ENCODE data around the gene C6orf136. TPM values are rescaled to one million over a fixed set of nuclear protein-coding genes. Genes with fewer than 3 reads are reported as not detected.
"Not testable (repeated sequence)": the region's sequence is repeated elsewhere in the genome, so short reads cannot be mapped to it uniquely, and the experiment has no call there.

Gene C6orf136
- total RNA-seq (5.8 TPM), polyA plus RNA-seq (ENCODE audit: insufficient read depth in 1 of 8, insufficient read length in 8 of 8, low replicate concordance in 1 of 8) (10 to 100 TPM in 5 of 8 donors, 1 to 10 TPM in 3; 8.6 to 16.5 (median 12.6) TPM)
- long read RNA-seq, donor 1, partial matches to known transcripts = 0 of 2 reads
- long read RNA-seq, donor 1, other reads (novel, unspliced or antisense) = 0 of 2 reads
- long read RNA-seq, donor 2 = 0 reads
- long read RNA-seq, donor 3, partial matches to known transcripts = 0 of 1 reads
- long read RNA-seq, donor 3, other reads (novel, unspliced or antisense) = 0 of 1 reads
- long read RNA-seq, donor 4, partial matches to known transcripts = 0 of 4 reads
- long read RNA-seq, donor 4, other reads (novel, unspliced or antisense) = 0 of 4 reads
- long read RNA-seq, donor 5, partial matches to known transcripts = 0 of 4 reads
- long read RNA-seq, donor 5, other reads (novel, unspliced or antisense) = 0 of 4 reads
- long read RNA-seq, donor 6, partial matches to known transcripts = 0 of 5 reads
- long read RNA-seq, donor 6, other reads (novel, unspliced or antisense) = 0 of 5 reads
- long read RNA-seq, donor 7, partial matches to known transcripts = 0 of 3 reads
- long read RNA-seq, donor 7, other reads (novel, unspliced or antisense) = 0 of 3 reads
- long read RNA-seq, donor 8, partial matches to known transcripts = 0 of 1 reads
- long read RNA-seq, donor 8, other reads (novel, unspliced or antisense) = 0 of 1 reads
- long read RNA-seq, donor 9, partial matches to known transcripts = 0 of 4 reads
- long read RNA-seq, donor 9, other reads (novel, unspliced or antisense) = 0 of 4 reads
- long read RNA-seq, donor 10, partial matches to known transcripts = 0 of 3 reads
- long read RNA-seq, donor 10, other reads (novel, unspliced or antisense) = 0 of 3 reads
- long read RNA-seq, donor 11, partial matches to known transcripts = 0 of 3 reads
- long read RNA-seq, donor 11, other reads (novel, unspliced or antisense) = 0 of 3 reads

GRCh38 chr6:30646450-30647241 is at the start of gene C6orf136:
Gene C6orf136 (plus strand): TSS chr6:30647133. CDS start chr6:30647232, 99 bp downstream.
- H3K4me3 ChIP-seq (ENCODE audit: low read length) = peak within 1 kb of the TSS; percentile 97
- 17% methylated on average over 17 of the region's 37 CpGs for WGBS (ENCODE audit: insufficient coverage)

GRCh38 chr6:30597315-30598144 is 49.4 kb upstream of the C6orf136 start:
- not testable (repeated sequence) for H3K27ac ChIP-seq (ENCODE audit: low read length); H3K27me3 ChIP-seq (ENCODE audit: control insufficient read depth, insufficient read depth, low read length); H3K4me1 ChIP-seq (ENCODE audit: control insufficient read depth, insufficient read depth, low read length); H3K9me3 ChIP-seq (replicated peaks; ENCODE audit: control insufficient read depth, low read depth, low read length); H3K4me3 ChIP-seq (ENCODE audit: low read length)
- WGBS (ENCODE audit: insufficient coverage) = 0% methylated on average over 1 of the region's 15 CpGs
- peaks cover 31% of the 10 kb centered on the region for H3K36me3 ChIP-seq (ENCODE audit: control insufficient read depth, insufficient read depth, low read length)
- peak; percentile 82 for DNase-seq

More at GRCh38 chr6:30646450-30647241, at the start of gene C6orf136:
- Histone ChIP-seq H3K27ac (ENCODE audit: low read length) (peak within 1 kb of the TSS; percentile 91), H3K36me3 (ENCODE audit: control insufficient read depth, insufficient read depth, low read length) (peaks cover 55% of the 10 kb centered on the region), H3K4me1 (ENCODE audit: control insufficient read depth, insufficient read depth, low read length) (peaks cover 11% of the 10 kb centered on the region), H3K9me3 (replicated peaks; ENCODE audit: control insufficient read depth, low read depth, low read length) (no peaks in the 10 kb centered on the region), H3K27me3 (ENCODE audit: control insufficient read depth, insufficient read depth, low read length) (no peaks in the 10 kb centered on the region)
- DNase-seq = peak; percentile 96

- DNase-seq = no peak
- Histone ChIP-seq H3K4me1 (ENCODE audit: control insufficient read depth, insufficient read depth, low read length) (no peaks in the 10 kb centered on the region), H3K27me3 (ENCODE audit: control insufficient read depth, insufficient read depth, low read length) (no peaks in the 10 kb centered on the region), H3K36me3 (ENCODE audit: control insufficient read depth, insufficient read depth, low read length) (peaks cover 38% of the 10 kb centered on the region), H3K27ac (ENCODE audit: low read length) (no peak overlapping the region), H3K4me3 (ENCODE audit: low read length) (no peak overlapping the region), H3K9me3 (replicated peaks; ENCODE audit: control insufficient read depth, low read depth, low read length) (no peaks in the 10 kb centered on the region)
- 83% methylated on average over 8 of the region's 12 CpGs for WGBS (ENCODE audit: insufficient coverage)
Measured at GRCh38 chr6:30598912-30599624, 47.9 kb upstream of the C6orf136 start.

- DNase-seq = no peak
- H3K4me3 ChIP-seq (ENCODE audit: low read length) = no peak overlapping the region
- 98% methylated on average over 11 of the region's 13 CpGs for WGBS (ENCODE audit: insufficient coverage)
- H3K27ac ChIP-seq (ENCODE audit: low read length) = no peak overlapping the region
- H3K9me3 ChIP-seq (replicated peaks; ENCODE audit: control insufficient read depth, low read depth, low read length) = no peaks in the 10 kb centered on the region
- no peaks in the 10 kb centered on the region for H3K4me1 ChIP-seq (ENCODE audit: control insufficient read depth, insufficient read depth, low read length)
- peaks cover 45% of the 10 kb centered on the region for H3K36me3 ChIP-seq (ENCODE audit: control insufficient read depth, insufficient read depth, low read length)
- no peaks in the 10 kb centered on the region for H3K27me3 ChIP-seq (ENCODE audit: control insufficient read depth, insufficient read depth, low read length)
Measured at GRCh38 chr6:30599625-30600324, 47.2 kb upstream of the C6orf136 start.

- no peak overlapping the region for H3K4me3 ChIP-seq (ENCODE audit: low read length)
- no peaks in the 10 kb centered on the region for H3K4me1 ChIP-seq (ENCODE audit: control insufficient read depth, insufficient read depth, low read length)
- peak; percentile 52 for DNase-seq
- WGBS (ENCODE audit: insufficient coverage) = 75% methylated on average over 10 of the region's 10 CpGs
- H3K27ac ChIP-seq (ENCODE audit: low read length) = no peak overlapping the region
- no peaks in the 10 kb centered on the region for H3K27me3 ChIP-seq (ENCODE audit: control insufficient read depth, insufficient read depth, low read length)
- H3K36me3 ChIP-seq (ENCODE audit: control insufficient read depth, insufficient read depth, low read length) = peaks cover 52% of the 10 kb centered on the region
- H3K9me3 ChIP-seq (replicated peaks; ENCODE audit: control insufficient read depth, low read depth, low read length) = no peaks in the 10 kb centered on the region
Measured at GRCh38 chr6:30600451-30600961, 46.4 kb upstream of the C6orf136 start.

GRCh38 chr6:30601436-30601814 is 45.5 kb upstream of the C6orf136 start:
- Histone ChIP-seq H3K27ac (ENCODE audit: low read length) (no peak overlapping the region), H3K4me1 (ENCODE audit: control insufficient read depth, insufficient read depth, low read length) (no peaks in the 10 kb centered on the region), H3K27me3 (ENCODE audit: control insufficient read depth, insufficient read depth, low read length) (no peaks in the 10 kb centered on the region), H3K36me3 (ENCODE audit: control insufficient read depth, insufficient read depth, low read length) (peaks cover 60% of the 10 kb centered on the region), H3K4me3 (ENCODE audit: low read length) (no peak overlapping the region), H3K9me3 (replicated peaks; ENCODE audit: control insufficient read depth, low read depth, low read length) (no peaks in the 10 kb centered on the region)
- 78% methylated on average over 2 of the region's 6 CpGs for WGBS (ENCODE audit: insufficient coverage)
- DNase-seq = peak; percentile 25

GRCh38 chr6:30601815-30602641 is 44.9 kb upstream of the C6orf136 start:
- 92% methylated on average over 19 of the region's 39 CpGs for WGBS (ENCODE audit: insufficient coverage)
- H3K36me3 ChIP-seq (ENCODE audit: control insufficient read depth, insufficient read depth, low read length) = peaks cover 63% of the 10 kb centered on the region
- no peak overlapping the region for H3K27ac ChIP-seq (ENCODE audit: low read length)
- H3K4me3 ChIP-seq (ENCODE audit: low read length) = no peak overlapping the region
- DNase-seq = peak; percentile 25
- no peaks in the 10 kb centered on the region for H3K9me3 ChIP-seq (replicated peaks; ENCODE audit: control insufficient read depth, low read depth, low read length)
- H3K27me3 ChIP-seq (ENCODE audit: control insufficient read depth, insufficient read depth, low read length) = no peaks in the 10 kb centered on the region
- no peaks in the 10 kb centered on the region for H3K4me1 ChIP-seq (ENCODE audit: control insufficient read depth, insufficient read depth, low read length)

GRCh38 chr6:30603961-30604360 is 43.0 kb upstream of the C6orf136 start:
- H3K9me3 ChIP-seq (replicated peaks; ENCODE audit: control insufficient read depth, low read depth, low read length) = no peaks in the 10 kb centered on the region
- no peaks in the 10 kb centered on the region for H3K27me3 ChIP-seq (ENCODE audit: control insufficient read depth, insufficient read depth, low read length)
- DNase-seq = no peak
- no peaks in the 10 kb centered on the region for H3K4me1 ChIP-seq (ENCODE audit: control insufficient read depth, insufficient read depth, low read length)
- H3K27ac ChIP-seq (ENCODE audit: low read length) = no peak overlapping the region
- H3K36me3 ChIP-seq (ENCODE audit: control insufficient read depth, insufficient read depth, low read length) = peaks cover 77% of the 10 kb centered on the region
- WGBS (ENCODE audit: insufficient coverage) = 96% methylated on average over 4 of the region's 13 CpGs
- no peak overlapping the region for H3K4me3 ChIP-seq (ENCODE audit: low read length)
